22Rv1 (cell line): ENCODE data around the gene AP1B1.

Source experiments
- CTCF ChIP-seq: fragments of 450-650 bp; IDR thresholded peaks from 2 replicates; pipeline ENCODE4 v1.5.1; 2017; ENCODE audit warnings: mild to moderate bottlenecking
- ZFX ChIP-seq: fragments of 450-650 bp; IDR thresholded peaks from 2 replicates; pipeline ENCODE4 v1.6.1; 2017; ENCODE audit warnings: antibody characterized with exemption, borderline replicate concordance

GRCh38 chr22:29331213-29331612, 57.2 kb downstream of the AP1B1 start:
- TF ChIP-seq CTCF = no peak
- no peak for TF ChIP-seq ZFX
